ENCODE measurements around the gene LEKR1. TPM values are rescaled to one million over a fixed set of nuclear protein-coding genes. Genes with fewer than 3 reads are reported as not detected.

LEKR1 gene
- total and polyA plus RNA-seq, 8 donors: 0.76 to 3.8 (median 2.1) TPM

DNA sequence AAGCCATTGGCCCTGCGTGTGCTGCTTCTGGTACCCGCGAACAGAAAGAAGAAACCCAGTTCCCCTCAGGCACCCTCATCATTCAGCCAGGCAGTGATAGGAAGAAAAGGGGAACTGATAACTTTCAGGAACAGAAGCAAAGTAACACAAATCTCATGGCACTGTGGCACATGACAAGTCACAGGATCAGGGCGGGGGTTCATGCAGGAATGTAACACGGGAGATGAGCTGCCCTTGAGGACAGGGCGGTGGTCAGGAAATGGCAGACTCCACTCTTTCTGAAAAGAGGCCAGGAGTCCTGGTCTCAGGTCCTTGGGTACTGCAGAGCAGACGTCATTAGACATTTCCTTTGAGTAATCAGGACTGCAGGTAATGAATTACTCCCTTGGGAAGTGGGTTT is 238.2 kb downstream of the LEKR1 start:
- no peaks in the 10 kb centered on the region for H3K36me3 ChIP-seq
- intact Hi-C loops (cut with DNase I): no loop called here
- DNase-seq (peak in 1 of 4 donors; percentile 53), ATAC-seq (peak; percentile 33)
- no peaks in the 10 kb centered on the region for H3K4me1 ChIP-seq
- TF ChIP-seq, protein P1, sequence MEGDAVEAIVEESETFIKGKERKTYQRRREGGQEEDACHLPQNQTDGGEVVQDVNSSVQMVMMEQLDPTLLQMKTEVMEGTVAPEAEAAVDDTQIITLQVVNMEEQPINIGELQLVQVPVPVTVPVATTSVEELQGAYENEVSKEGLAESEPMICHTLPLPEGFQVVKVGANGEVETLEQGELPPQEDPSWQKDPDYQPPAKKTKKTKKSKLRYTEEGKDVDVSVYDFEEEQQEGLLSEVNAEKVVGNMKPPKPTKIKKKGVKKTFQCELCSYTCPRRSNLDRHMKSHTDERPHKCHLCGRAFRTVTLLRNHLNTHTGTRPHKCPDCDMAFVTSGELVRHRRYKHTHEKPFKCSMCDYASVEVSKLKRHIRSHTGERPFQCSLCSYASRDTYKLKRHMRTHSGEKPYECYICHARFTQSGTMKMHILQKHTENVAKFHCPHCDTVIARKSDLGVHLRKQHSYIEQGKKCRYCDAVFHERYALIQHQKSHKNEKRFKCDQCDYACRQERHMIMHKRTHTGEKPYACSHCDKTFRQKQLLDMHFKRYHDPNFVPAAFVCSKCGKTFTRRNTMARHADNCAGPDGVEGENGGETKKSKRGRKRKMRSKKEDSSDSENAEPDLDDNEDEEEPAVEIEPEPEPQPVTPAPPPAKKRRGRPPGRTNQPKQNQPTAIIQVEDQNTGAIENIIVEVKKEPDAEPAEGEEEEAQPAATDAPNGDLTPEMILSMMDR (IDR thresholded peaks at IDR 0.05): no peak
- H3K4me3 ChIP-seq: no peak overlapping the region
- H3K27ac ChIP-seq: no peak overlapping the region
- H3K27me3 ChIP-seq: no peaks in the 10 kb centered on the region
- no peaks in the 10 kb centered on the region for H3K9me3 ChIP-seq

DNA sequence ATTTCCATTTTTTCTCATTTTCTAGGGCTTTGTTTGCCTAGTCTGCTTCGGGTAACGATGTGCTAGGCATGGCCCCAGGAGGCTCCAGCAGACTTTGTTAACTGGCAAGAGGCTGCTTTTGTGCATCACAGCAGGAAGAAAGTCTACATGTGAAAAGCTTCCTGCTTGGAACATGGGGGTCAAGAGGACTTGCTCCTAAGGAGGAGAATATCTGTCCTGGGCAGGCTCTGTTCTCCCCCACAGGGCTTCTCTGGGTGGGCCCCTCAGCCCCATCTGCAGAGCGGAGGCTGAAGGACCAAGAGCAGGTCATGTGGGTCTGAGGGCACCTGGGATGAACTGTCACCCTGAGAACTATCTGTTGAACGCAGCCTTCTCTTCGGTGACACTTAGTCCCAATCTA is 239.0 kb downstream of the LEKR1 start:
- Histone ChIP-seq H3K4me3 (no peak overlapping the region), H3K9me3 (no peaks in the 10 kb centered on the region), H3K36me3 (no peaks in the 10 kb centered on the region), H3K27me3 (no peaks in the 10 kb centered on the region), H3K27ac (no peak overlapping the region), H3K4me1 (no peaks in the 10 kb centered on the region)
- TF ChIP-seq, protein P1 (IDR thresholded peaks at IDR 0.05): no peak
- DNase-seq (no peak), ATAC-seq (no peak)
- intact Hi-C loops (cut with DNase I): no loop called here

GRCh38 chr3:157066335-157067098 is 240.4 kb downstream of the LEKR1 start:
- H3K27me3 ChIP-seq: no peaks in the 10 kb centered on the region
- H3K4me3 ChIP-seq: no peak overlapping the region
- TF ChIP-seq, protein P1 (IDR thresholded peaks at IDR 0.05): no peak
- no peaks in the 10 kb centered on the region for H3K9me3 ChIP-seq
- no peaks in the 10 kb centered on the region for H3K4me1 ChIP-seq
- no peaks in the 10 kb centered on the region for H3K36me3 ChIP-seq
- no peak overlapping the region for H3K27ac ChIP-seq
- intact Hi-C loops (cut with DNase I): no loop called here
- ATAC-seq (no peak), DNase-seq (no peak)

- Histone ChIP-seq H3K4me1 (no peaks in the 10 kb centered on the region), H3K36me3 (no peaks in the 10 kb centered on the region), H3K27ac (no peak overlapping the region), H3K27me3 (no peaks in the 10 kb centered on the region), H3K9me3 (no peaks in the 10 kb centered on the region), H3K4me3 (no peak overlapping the region)
- ATAC-seq (no peak), DNase-seq (no peak)
- intact Hi-C loops (cut with DNase I): no loop called here
- TF ChIP-seq, protein P1 (IDR thresholded peaks at IDR 0.05): no peak
Observed at GRCh38 chr3:157067114-157067513, 241.0 kb downstream of the LEKR1 start.

DNA sequence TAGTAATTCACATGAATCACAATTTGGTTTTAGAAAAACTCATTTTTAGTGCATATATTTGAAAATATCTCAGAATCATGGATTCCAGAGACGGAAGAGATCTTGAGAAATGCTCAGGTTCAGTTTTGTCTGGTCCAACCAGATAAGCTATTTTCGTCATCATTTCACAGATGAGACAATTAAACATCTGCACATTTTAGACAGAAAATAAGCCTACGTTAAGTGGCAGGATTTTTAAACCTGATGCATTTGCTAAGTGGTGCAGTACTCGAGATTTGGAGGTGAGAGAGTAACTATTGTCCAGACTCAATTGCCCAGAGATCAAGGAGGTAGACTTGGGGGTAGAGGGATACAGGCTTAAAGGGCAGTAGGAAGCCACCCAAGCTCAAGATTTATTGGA is 243.3 kb downstream of the LEKR1 start:
- TF ChIP-seq, protein P1 (IDR thresholded peaks at IDR 0.05): no peak
- Histone ChIP-seq H3K4me3 (no peak overlapping the region), H3K9me3 (no peaks in the 10 kb centered on the region), H3K4me1 (no peaks in the 10 kb centered on the region), H3K36me3 (no peaks in the 10 kb centered on the region), H3K27ac (no peak overlapping the region), H3K27me3 (no peaks in the 10 kb centered on the region)
- DNase-seq: no peak
- ATAC-seq: no peak
- intact Hi-C loops (cut with DNase I): no loop called here

Measured in left lung (tissue), 10 donors.